Ishikawa (cell line): ENCODE data around the gene TACSTD2.

Experiments
- CEBPB ChIP-seq: IDR thresholded peaks from 2 replicates; pipeline ENCODE4 v1.6.1; 2012
- CREB1 ChIP-seq: IDR thresholded peaks from 2 replicates; pipeline ENCODE4 v1.6.1; 2012; ENCODE audit warnings: low read depth
- EGR1 ChIP-seq: IDR thresholded peaks from 2 replicates; pipeline ENCODE4 v1.6.1; 2012
- EP300 ChIP-seq: IDR thresholded peaks from 2 replicates; pipeline ENCODE4 v1.6.1; 2012; ENCODE audit warnings: borderline replicate concordance
- FOXM1 ChIP-seq: IDR thresholded peaks from 2 replicates; pipeline ENCODE4 v1.6.1; 2012; ENCODE audit warnings: low read depth, borderline replicate concordance
- NFIC ChIP-seq: IDR thresholded peaks from 2 replicates; pipeline ENCODE4 v1.6.1; 2012
- TAF1 ChIP-seq: IDR thresholded peaks from 2 replicates; pipeline ENCODE4 v1.6.1; 2012; ENCODE audit warnings: low read depth, mild to moderate bottlenecking
- TCF12 ChIP-seq: IDR thresholded peaks from 2 replicates; pipeline ENCODE4 v1.6.1; 2012; ENCODE audit warnings: low read depth
- TEAD4 ChIP-seq: IDR thresholded peaks from 2 replicates; pipeline ENCODE4 v1.6.1; 2012
- USF1 ChIP-seq: IDR thresholded peaks from 2 replicates; pipeline ENCODE4 v1.6.1; 2012
- ZBTB7A ChIP-seq: IDR thresholded peaks from 2 replicates; pipeline ENCODE4 v1.6.1; 2012; ENCODE audit warnings: low read depth
- TF ChIP-seq, protein P1 (sequence below): IDR thresholded peaks from 2 replicates; pipeline ENCODE4 v1.6.1; 2012
- TF ChIP-seq, protein P2 (sequence below): IDR thresholded peaks from 2 replicates; pipeline ENCODE4 v1.6.1; 2012; ENCODE audit warnings: low read depth, mild to moderate bottlenecking

DNA sequence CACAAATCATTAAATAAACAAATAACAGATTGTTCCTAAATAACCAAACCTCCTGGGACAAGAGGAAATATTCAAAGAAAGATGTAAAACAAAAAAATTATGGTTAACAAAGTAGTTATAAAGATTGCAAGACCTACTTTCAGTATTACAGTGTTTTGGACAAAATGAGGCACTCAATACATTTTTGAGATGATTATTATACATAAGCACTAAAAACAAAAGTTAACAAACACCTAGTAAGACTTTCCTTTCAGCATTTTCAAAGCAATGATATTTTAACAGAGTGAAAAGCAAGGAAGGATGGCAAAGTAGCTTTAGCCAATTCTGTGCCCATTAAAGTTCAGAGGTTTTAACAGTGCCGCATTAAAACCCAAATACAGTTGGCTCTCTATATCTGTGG lies 47.8 kb downstream of the TACSTD2 start:
- TF ChIP-seq EGR1 (no peak), EP300 (no peak), NFIC (no peak), CEBPB (no peak), TAF1 (no peak), CREB1 (no peak), ZBTB7A (no peak), TEAD4 (no peak), USF1 (no peak), FOXM1 (no peak), TCF12 (no peak)
- TF ChIP-seq, protein P1, sequence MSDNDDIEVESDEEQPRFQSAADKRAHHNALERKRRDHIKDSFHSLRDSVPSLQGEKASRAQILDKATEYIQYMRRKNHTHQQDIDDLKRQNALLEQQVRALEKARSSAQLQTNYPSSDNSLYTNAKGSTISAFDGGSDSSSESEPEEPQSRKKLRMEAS: no peak
- TF ChIP-seq, protein P2, sequence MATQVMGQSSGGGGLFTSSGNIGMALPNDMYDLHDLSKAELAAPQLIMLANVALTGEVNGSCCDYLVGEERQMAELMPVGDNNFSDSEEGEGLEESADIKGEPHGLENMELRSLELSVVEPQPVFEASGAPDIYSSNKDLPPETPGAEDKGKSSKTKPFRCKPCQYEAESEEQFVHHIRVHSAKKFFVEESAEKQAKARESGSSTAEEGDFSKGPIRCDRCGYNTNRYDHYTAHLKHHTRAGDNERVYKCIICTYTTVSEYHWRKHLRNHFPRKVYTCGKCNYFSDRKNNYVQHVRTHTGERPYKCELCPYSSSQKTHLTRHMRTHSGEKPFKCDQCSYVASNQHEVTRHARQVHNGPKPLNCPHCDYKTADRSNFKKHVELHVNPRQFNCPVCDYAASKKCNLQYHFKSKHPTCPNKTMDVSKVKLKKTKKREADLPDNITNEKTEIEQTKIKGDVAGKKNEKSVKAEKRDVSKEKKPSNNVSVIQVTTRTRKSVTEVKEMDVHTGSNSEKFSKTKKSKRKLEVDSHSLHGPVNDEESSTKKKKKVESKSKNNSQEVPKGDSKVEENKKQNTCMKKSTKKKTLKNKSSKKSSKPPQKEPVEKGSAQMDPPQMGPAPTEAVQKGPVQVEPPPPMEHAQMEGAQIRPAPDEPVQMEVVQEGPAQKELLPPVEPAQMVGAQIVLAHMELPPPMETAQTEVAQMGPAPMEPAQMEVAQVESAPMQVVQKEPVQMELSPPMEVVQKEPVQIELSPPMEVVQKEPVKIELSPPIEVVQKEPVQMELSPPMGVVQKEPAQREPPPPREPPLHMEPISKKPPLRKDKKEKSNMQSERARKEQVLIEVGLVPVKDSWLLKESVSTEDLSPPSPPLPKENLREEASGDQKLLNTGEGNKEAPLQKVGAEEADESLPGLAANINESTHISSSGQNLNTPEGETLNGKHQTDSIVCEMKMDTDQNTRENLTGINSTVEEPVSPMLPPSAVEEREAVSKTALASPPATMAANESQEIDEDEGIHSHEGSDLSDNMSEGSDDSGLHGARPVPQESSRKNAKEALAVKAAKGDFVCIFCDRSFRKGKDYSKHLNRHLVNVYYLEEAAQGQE: no peak
